Tibial nerve (tissue), 4 donors: ENCODE data around the gene ANKRD11. TPM values are rescaled to one million over a fixed set of nuclear protein-coding genes. Genes with fewer than 3 reads are reported as not detected.

Experiments used
- DNase-seq, 2 donors: peaks; one replicate each; pipeline ENCODE4 v3.0.0-alpha.2; 2019; ENCODE audit warnings: low spot score in 2 of 2
- H3K27ac ChIP-seq, 4 donors: fragments of 200-600 bp; sonication (generic) in 3 of 4; one replicate each; pipeline ENCODE4 v1.5.1; 2017 to 2019; ENCODE audit warnings: mild to moderate bottlenecking in 1 of 4
- H3K27me3 ChIP-seq, 2 donors: fragments of 200-600 bp; sonication (generic) in 1 of 2; one replicate each; pipeline versions ENCODE4 v1.5.1 to v1.6.0; 2017 to 2019
- H3K36me3 ChIP-seq, 3 donors: fragments of 200-600 bp; sonication (generic); one replicate each; pipeline ENCODE4 v1.5.1; 2018 to 2019
- H3K4me1 ChIP-seq, 4 donors: fragments of 200-600 bp; sonication (generic) in 3 of 4; one replicate each; pipeline ENCODE4 v1.5.1; 2017 to 2019
- H3K4me3 ChIP-seq, 4 donors: fragments of 200-600 bp; sonication (generic) in 3 of 4; one replicate each; pipeline ENCODE4 v1.5.1; 2017 to 2019; ENCODE audit warnings: mild to moderate bottlenecking in 1 of 4, moderate library complexity in 1 of 4
- H3K9me3 ChIP-seq, 4 donors: fragments of 200-600 bp; sonication (generic) in 3 of 4; one replicate each; pipeline ENCODE4 v1.5.1; 2017 to 2019
- CTCF ChIP-seq, 5 experiments: fragments of 200-600 bp in 3 of 5; fragments of 450-650 bp in 2 of 5; sonication (generic) in 3 of 5; IDR thresholded peaks; one replicate each; pipeline ENCODE4 v1.5.1; 2016 to 2019; ENCODE audit warnings: antibody characterized with exemption in 5 of 5, mild to moderate bottlenecking in 3 of 5, moderate library complexity in 2 of 5
- EP300 ChIP-seq, 2 donors: sonication (generic); formaldehyde crosslinking; IDR thresholded peaks; one replicate each; pipeline ENCODE4 v1.6.1; 2017; ENCODE audit warnings: antibody characterized with exemption in 2 of 2, mild to moderate bottlenecking in 1 of 2
- POLR2A ChIP-seq, 2 donors: fragments of 450-650 bp; IDR thresholded peaks; one replicate each; pipeline ENCODE4 v1.6.1; 2017; ENCODE audit warnings: antibody characterized with exemption in 2 of 2, mild to moderate bottlenecking in 2 of 2, moderate library complexity in 2 of 2
- WGBS, 2 donors: methylation state at CpG; one replicate each; pipeline ENCODE4 v1.1.5; 2018; 5-methylcytosine and 5-hydroxymethylcytosine counted together
- total RNA-seq, 4 donors: library from RNA; depleted of rRNA; stranded (reverse); fragments of >200 nt; gene quantifications; one replicate each; pipeline ENCODE4 v1.1.0, GENCODE V29; 2016

Gene ANKRD11
- total RNA-seq, 4 donors from 2014 or later = 104 to 177 (median 112) TPM

DNA sequence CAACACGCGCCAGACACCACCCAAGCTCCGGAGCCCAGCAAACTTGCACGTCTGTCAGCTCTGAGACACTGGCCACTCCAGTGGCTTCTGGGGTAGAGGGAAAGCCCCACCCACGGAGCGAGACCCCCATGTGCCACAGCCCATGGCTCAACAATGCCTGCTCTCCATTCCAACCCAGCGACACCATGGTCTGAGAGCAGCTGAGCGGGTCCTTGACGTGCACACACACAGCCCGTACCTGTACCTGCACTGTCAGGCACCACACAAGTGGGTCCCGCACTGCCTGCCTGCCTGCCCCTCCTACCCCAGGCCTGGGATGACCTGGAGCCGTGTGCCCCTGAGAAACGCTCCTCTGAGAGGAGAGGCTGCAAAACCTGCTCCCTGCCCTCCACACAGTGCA, 195.9 kb downstream of the ANKRD11 start:
- Histone ChIP-seq H3K27me3 (no peaks in the 10 kb centered on the region), H3K36me3 (peaks cover 0 to 14% (median 0%) of the 10 kb centered on the region in 3 donors), H3K9me3 (no peaks in the 10 kb centered on the region), H3K4me1 (peaks cover 0 to 62% (median 15%) of the 10 kb centered on the region in 4 donors), H3K4me3 (no peak overlapping the region), H3K27ac (peak overlapping the region in 1 of 4 donors; percentile 38)
- no peak for DNase-seq
- TF ChIP-seq CTCF (IDR thresholded peaks at IDR 0.05) = no peak
- no peak for TF ChIP-seq POLR2A (IDR thresholded peaks at IDR 0.05)
- 78 to 79% methylated on average over 13 of the region's 13 CpGs for WGBS, 2 donors

DNA sequence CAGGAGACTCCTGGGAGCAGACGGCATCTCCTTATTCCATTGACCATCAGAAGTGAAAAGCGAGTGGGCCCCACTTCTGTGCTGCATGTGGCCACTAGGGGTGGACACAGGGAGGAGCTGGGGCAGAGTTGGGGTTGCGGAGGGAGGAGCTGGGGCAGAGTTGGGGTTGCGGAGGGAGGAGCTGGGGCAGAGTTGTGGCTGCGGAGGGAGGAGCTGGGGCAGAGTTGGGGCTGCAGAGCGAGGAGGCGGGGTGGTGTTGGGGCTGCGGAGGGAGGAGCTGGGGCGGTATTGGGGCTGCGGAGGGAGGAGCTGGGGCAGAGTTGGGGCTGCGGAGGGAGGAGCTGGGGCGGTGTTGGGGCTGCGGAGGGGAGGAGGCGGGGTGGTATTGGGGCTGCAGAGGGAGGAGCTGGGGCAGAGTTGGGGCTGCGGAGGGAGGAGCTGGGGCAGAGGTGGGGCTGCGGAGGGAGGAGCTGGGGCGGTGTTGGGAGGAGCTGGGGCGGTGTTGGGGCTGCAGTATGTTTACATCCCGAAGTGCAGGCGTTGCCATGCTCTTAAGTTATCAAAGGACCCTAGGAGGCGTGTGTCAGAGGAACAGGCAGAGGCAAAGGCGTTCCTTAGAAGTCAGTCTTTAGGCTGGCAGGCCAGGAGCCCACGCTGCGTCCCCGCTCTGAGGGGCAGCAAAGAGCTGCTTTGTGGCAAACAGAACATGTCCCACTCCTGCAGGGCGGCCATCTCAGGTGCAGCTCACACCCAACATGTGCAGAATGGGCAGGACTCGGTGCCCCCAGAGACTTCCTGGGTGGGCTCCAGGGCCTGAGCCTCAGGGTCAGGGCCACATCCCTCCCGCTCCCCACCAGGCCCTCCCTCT, 196.9 kb downstream of the ANKRD11 start:
- no peak overlapping the region for H3K4me3 ChIP-seq
- no peaks in the 10 kb centered on the region for H3K9me3 ChIP-seq
- no peak for DNase-seq
- H3K27me3 ChIP-seq = no peaks in the 10 kb centered on the region
- H3K4me1 ChIP-seq = peaks cover 0 to 64% (median 15%) of the 10 kb centered on the region in 4 donors
- WGBS, 2 donors = 73 to 75% methylated on average over 26 to 28 of the region's 28 CpGs
- peak overlapping the region in 2 of 4 donors; percentile 18 to 38 for H3K27ac ChIP-seq
- TF ChIP-seq EP300 (IDR thresholded peaks at IDR 0.05) = no peak
- TF ChIP-seq POLR2A (IDR thresholded peaks at IDR 0.05) = no peak
- TF ChIP-seq CTCF (IDR thresholded peaks at IDR 0.05) = no peak
- peaks cover 0 to 20% (median under 1%) of the 10 kb centered on the region in 3 donors for H3K36me3 ChIP-seq

DNA sequence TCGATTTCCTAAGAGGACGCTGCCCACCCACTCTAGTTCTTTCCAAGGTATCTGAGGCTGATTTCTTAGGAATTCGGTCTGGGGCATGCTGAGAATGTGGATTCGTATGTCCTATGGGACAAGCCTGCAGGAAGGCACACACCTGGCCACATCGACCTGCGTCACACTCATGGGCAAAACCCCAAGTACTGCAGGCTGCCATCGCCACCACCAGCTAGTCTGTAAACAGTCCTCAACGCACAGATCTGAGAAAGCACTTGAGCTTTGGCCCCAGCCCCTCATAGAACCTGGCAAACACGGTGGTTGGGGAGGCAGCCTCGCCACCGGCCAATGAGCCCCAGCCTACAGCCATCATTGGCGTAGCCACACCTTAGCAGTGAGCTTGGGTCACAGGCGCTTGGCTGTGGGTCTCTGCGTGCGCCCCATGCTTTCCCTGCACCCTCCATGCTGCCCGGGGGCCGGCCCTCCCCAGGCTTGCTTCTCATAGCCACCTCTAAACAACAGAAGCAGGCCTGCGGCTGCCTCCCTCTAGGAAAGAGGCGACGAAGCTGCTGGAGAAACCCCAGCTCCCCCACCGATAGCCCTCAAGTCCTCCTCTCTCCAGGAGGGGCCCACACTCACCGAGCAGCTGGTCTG, 197.8 kb downstream of the ANKRD11 start:
- H3K4me1 ChIP-seq = peaks cover 0 to 54% (median 15%) of the 10 kb centered on the region in 4 donors
- H3K4me3 ChIP-seq = no peak overlapping the region
- H3K36me3 ChIP-seq = peaks cover 0 to 27% (median 5%) of the 10 kb centered on the region in 3 donors
- no peak for DNase-seq
- no peak overlapping the region for H3K27ac ChIP-seq
- TF ChIP-seq POLR2A (IDR thresholded peaks at IDR 0.05) (no peak), CTCF (IDR thresholded peaks at IDR 0.05) (no peak), EP300 (IDR thresholded peaks at IDR 0.05) (no peak)
- no peaks in the 10 kb centered on the region for H3K27me3 ChIP-seq
- WGBS, 2 donors = 58 to 81% methylated on average over 9 to 21 of the region's 22 CpGs
- H3K9me3 ChIP-seq = no peaks in the 10 kb centered on the region

DNA sequence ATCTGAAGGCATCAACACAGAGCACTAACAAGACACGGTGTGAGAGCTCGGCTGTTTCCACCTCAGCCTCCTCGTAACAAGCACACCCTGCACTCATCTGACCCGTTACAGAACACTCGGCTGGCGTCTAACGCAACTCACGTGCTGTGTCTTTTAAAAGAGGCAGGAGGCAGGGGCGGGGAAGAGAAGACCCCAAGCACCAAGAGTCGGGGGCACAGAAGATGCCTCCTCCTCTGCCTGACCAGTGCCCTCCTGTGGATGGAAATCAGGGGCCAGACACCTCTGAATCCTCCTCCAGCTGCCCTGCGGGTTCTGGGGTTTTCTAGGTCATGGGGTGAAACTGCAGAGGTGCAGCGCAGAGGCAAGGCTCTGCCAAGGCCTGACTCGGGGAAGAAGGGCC, 198.6 kb downstream of the ANKRD11 start:
- no peak for DNase-seq
- H3K27me3 ChIP-seq = no peaks in the 10 kb centered on the region
- no peak for TF ChIP-seq EP300 (IDR thresholded peaks at IDR 0.05)
- TF ChIP-seq POLR2A (IDR thresholded peaks at IDR 0.05) = no peak
- no peak for TF ChIP-seq CTCF (IDR thresholded peaks at IDR 0.05)
- 76 to 80% methylated on average over 11 to 13 of the region's 13 CpGs for WGBS, 2 donors
- H3K36me3 ChIP-seq = peaks cover 0 to 33% (median 5%) of the 10 kb centered on the region in 3 donors
- H3K9me3 ChIP-seq = no peaks in the 10 kb centered on the region
- no peak overlapping the region for H3K27ac ChIP-seq
- H3K4me3 ChIP-seq = no peak overlapping the region
- H3K4me1 ChIP-seq = peaks cover 0 to 46% (median 8%) of the 10 kb centered on the region in 4 donors

DNA sequence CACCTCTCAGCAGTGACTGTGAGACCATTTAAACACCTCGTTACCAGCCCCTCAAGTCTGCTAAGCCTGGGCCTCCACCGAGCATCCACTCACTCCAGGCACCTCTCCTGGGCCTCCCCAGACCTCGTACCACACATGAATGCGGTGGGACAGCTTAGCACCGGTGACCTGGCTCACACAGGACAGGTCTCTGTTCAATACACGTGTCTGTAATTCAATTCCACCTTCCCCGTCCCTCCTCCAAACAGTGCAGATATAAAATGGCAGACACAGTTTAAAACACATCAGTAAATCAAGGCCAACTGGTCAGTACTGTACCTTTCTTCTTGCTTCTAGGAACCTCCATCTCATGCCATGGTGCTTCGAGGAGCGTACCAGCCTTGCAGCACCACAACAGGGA, 199.0 kb downstream of the ANKRD11 start:
- Histone ChIP-seq H3K9me3 (no peaks in the 10 kb centered on the region), H3K27ac (no peak overlapping the region), H3K4me1 (peaks cover 0 to 42% (median 8%) of the 10 kb centered on the region in 4 donors), H3K36me3 (peaks cover 0 to 37% (median 6%) of the 10 kb centered on the region in 3 donors), H3K4me3 (no peak overlapping the region), H3K27me3 (no peaks in the 10 kb centered on the region)
- no peak for TF ChIP-seq POLR2A (IDR thresholded peaks at IDR 0.05)
- no peak for DNase-seq
- WGBS, 2 donors = 60 to 71% methylated on average over 9 of the region's 9 CpGs
